NCI-H774 (cell line): ENCODE data around the gene TUBB.
"Not testable (repeated sequence)": the region's sequence is repeated elsewhere in the genome, so short reads cannot be mapped to it uniquely, and the experiment has no call there.

Source experiments
- DNase-seq: peaks from one replicate; lab custom pipeline; 2025; lab: John Stamatoyannopoulos, UW

TUBB gene

DNA sequence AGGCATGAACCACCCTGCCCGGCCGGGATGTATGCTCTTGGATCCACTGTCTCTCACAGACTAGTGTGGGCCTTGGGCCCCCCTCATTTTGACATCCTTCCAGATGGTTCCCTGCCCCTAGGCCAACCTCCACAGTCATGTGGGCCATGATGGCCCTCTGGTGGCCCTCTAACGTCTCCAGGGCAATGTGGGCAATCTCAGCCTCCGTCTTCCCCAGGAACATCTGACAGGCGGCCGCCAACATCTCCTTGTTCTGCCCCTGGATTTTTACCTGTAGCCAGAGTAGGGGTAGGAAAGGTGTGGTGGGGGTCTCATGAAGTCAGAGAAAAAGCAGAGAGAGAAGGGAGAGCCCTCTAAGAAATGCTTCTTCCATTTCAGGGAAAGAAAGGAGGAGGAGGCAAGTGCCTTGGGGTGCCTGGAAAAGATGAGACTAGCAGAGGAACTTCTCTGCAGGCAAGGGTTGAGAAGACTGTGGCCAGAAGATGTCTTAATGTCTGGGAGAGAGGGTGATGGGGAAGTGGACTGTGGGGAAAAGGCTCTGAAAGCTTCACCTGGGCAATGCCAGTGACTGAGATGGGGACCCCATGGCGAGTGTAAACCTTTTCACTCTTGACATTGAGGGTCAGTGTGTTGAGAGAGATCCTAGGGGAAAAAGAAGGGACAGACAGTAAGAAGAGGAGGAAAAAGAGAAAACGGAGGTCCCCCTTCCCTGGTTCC is 21.1 kb downstream of the TUBB start:
- no peak for DNase-seq

DNA sequence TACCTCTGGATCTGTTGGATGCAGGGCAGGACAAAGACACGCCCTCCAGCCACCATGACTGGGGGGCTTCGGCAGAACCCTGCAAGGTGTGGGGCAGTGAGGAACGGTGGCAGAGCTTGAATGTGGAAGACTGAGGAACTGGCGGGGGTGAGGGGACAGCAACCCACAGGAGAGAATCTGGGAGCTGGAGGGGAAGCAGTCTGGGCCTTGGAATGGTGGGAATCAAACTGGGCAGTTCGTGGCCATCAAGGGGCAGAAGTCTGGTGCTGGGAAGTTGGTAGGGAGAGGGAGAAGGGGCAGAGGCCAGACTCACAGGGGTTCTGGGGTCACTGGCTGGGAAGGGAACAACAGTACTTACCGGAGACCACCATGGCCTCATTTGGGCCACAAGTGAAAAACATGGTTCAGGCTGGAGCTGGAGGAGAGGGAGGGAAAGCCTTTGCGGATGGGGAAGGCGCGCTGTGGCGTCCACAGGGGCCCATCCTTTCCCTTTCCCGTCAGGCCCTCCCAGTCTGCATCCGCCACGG is 21.7 kb downstream of the TUBB start:
- no peak for DNase-seq

DNA sequence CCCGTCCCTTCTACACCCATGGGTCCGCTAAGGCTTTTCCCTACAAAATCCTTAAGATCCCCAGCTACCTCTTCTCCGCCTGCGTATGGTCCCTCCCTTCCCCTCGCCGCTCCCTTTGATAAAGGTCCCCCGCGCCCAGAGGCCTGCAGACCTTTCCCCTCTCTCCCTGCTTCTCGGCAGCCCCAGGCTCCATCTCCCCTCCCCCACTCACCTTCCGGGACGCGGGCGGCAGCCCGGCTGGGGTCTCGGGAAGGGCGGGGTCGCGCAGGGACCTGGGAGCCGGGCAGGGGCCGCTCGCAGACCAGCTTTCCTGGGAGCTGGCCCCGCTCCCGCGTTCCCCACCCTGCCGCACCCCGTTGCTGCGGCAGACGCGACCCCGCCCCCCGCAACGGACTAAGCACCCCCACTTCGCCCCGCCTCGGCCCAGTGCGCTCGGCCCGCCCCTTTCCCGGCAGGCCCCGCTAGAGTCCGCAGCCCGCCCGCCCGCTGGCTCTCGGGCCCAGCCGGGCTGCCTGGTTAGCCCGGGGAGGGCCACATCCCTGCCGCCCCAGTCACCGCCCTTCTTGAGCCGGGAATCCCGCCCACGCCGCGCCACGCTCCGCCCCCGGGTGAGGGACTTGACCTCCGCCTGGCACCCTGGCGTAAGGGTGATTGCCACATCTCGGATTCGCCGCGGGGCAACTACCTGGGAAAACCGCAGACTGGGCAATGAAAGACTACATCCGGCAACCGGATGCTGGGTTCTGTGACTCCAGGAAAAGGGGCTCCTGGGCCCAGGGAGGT is 22.4 kb downstream of the TUBB start, which contains the start of gene FLOT1:
Gene FLOT1 (minus strand): TSS at position 372 of the 783 bp plus-strand sequence. CDS start 498 bp downstream, outside the sequence.
- peak; percentile 92 for DNase-seq

DNA sequence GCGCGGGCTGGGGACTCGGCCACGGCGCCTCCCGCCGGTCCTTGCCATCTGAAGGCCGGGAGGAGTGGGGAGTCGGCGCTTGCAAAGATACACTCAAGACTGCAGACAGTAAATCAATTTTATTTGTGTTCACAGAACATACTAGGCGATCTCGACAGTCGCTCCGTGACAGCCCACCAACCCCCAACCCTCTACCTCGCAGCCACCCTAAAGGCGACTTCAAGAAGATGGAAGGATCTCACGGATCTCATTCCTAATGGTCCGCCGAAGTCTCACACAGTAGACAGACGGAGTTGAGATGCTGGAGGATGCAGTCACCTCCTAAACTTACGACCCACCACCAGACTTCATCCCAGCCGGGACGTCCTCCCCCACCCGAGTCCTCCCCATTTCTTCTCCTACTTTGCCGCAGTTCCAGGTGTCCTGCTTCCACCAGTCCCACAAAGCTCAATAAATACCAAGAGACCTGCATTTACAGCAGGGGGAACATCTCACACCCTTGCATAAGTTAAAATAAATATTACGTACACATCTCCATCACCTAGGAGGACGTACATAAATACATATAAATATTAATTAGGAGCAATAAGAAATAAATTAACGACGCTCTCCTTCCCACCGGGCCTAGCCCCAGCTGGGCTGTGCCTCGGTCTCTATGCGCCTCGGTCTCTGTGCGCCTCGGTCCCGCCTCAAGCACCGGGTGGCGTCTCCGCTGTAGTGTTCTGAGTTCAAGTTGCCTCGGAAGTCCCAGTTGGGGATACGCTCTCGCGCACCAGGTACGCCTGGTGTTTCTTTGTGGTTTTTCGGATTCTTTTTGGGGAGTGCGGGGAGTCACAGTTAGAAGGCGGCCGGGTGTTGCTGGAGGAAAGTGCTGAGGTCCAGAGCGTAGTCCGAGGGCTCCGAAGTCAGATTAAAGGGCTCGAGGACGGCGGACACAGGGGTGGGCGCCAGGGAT is 23.2 kb downstream of the TUBB start:
- no peak for DNase-seq

DNA sequence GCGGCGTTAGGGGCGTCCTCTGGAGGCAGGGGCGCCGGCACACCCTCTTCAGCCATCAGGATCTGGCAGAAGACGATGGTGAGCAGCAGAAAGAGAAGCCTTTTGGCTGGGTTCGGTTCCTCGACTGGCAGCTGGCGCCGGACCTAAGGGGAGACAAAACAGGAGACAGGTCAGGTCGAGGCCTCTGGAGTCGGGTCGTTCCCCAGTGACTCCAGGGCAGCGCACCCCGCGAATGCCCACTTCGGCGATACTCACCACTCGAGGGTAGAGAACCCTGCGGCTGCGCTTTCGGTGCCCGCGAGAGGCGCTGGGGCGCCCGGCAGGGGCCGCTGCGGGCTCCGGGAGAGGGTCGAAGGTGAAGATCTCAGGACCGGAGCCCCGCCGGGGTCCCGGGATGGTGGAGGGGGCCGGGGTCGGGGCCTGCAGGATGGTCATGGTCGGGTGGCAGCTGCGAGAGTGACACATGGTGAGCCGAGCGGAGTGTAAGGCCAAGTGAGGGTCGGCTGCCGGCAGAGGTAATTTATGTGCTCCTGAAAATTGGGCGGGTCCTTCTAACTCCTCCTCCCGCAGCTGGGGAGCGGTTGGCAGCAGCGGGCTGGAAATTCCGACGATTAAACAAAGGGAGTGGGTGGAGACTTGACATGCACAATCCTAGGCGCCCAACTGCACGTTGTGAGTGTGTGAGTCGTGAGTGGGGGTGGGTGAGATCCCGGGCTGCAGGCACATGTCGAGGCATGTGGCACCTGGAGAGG is 24.1 kb downstream of the TUBB start, which contains the start of gene IER3:
Gene IER3 (minus strand): TSS at position 494 of the 752 bp plus-strand sequence. CDS start 29 bp downstream, at position 465.
- peak; percentile 77 for DNase-seq

DNA sequence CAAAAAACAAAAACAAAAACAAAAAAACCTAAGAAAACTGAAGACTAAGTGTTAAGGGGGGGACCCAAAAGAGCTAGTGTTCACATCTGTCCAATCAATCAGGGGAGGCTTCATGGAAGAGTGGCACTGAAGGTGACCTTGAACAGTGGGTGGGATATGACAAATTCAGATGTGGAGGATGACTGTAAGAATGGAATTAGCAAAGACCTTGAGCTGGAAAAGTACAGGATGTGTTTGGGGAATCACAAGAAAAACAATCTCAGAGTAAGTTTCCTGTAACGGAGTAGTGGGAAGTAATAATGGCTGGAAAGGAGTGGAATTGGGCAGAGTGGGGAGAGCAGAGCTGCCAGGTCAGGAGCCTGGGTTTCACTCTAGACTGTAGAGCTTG is 27.1 kb downstream of the TUBB start:
- no peak for DNase-seq

DNA sequence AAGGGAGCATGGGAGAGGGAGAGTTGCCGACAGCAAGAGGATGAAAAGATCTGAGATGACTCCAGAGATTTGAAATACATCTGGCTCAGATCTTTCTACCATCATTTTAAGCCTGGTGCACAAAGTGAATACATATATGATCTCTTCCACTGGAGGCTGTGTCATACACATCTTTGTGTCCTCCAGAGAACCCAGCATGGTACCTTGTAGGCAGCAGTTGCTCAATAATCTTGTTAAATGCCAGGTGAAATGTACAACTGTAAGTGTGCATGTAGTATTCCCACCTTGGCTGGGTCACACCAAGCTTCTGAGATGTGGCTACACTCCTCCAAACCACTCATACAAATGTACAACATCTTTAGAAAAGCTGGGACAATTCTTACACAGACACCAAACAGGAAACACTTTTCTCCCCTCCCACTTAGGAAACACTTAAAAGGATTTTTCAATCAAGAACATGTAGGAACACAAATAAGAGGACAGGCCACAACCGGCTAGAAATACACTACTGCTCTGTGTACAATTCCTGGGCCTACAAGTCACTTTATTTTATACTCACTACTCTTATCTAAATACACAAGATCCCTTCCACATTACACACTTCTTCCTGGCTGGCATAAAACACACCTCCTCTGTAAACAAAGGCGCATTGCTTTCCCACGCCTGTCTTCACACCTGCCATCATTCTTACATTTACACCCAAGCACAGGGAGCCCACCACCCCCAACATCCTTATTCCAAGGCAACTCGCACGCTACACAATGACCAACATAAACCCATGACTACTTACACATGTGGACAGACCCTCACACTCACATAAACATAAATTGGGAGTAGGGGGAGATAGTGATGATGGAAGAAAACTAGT is 28.0 kb downstream of the TUBB start:
- no peak for DNase-seq

DNA sequence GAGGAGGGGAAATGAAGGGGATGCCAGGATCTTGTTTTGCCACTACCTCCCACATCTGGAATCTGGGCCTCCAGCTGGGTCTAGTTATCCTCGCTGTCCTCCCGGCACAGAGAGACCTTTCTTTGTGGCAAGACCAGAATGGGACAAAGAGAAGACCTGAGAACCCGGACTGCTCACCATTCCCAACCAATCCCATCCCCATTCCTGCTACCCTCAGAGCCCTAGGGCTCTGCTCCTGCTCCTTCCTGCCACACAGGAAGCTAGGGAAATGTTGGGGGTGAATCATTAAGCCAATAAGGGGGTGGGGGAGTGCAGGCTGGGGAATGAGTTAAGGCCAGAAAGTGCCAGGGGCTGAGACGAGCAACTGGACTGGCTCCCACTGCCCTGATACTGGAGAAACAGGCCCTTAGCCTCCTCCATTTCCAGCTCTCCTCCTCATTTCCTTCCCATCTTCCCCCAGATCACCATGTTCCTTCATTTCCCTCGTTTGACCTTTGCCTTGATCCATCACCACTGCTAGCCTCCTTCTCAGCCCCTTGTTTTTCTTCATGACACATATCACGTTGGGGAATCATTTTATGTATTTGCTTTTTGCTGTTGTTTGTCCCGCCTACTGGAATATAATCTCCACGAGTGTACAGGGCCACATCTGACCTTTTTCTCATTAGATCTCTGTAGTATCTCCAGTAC is 28.8 kb downstream of the TUBB start:
- DNase-seq: no peak

DNA sequence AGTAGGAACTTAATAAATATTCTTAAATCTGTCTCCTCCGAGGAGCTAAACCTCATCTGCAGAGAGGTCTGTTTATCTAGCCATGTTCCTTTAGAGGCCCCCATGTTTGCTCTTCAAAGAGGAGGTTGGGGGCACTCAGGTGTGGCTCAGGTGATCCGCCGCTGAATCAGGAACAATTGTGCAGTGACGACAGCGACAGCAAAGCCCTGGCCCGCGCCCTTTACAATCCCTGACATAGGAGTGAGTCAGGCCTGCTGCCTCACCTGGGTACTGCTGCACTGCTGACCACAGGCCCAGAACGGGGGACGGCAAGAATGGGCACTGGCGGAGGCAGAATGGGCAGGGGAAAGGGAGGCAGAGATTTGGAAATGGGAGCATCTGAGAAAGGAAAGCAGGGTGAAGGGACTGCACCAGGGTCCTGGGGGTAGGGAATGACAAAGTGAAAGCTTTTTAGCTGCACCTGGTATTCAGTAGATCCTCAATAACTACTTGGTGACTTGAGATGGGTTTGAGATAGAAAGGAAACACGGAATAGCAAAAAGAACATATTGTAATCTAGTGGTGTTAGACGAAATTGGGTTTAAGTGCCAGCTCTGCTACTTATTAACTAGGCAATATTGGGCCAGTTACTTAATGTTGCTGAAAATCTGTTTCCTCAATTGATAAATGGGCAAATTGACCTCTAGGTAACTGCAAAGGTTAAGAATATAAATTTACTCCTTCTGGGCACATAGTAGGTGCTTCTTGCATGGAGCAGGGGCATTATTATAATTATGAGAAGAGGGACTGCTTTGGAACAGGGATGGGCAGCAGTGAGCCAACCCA is 29.6 kb downstream of the TUBB start:
- DNase-seq: no peak

DNA sequence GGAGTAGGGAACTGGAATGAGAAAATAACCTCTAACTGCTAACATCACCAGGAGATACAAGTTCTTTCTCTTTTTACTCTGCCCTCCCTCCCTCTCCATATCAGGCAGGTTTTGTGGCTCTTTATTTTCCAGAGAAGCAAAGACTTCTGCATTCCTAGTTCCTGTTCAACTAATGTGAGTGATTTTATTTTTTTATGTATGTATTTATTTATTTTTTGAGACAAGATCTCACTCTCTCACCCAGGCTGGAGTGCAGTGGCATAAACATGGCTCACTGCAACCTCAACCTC is 30.2 kb downstream of the TUBB start:
- DNase-seq: no peak

DNA sequence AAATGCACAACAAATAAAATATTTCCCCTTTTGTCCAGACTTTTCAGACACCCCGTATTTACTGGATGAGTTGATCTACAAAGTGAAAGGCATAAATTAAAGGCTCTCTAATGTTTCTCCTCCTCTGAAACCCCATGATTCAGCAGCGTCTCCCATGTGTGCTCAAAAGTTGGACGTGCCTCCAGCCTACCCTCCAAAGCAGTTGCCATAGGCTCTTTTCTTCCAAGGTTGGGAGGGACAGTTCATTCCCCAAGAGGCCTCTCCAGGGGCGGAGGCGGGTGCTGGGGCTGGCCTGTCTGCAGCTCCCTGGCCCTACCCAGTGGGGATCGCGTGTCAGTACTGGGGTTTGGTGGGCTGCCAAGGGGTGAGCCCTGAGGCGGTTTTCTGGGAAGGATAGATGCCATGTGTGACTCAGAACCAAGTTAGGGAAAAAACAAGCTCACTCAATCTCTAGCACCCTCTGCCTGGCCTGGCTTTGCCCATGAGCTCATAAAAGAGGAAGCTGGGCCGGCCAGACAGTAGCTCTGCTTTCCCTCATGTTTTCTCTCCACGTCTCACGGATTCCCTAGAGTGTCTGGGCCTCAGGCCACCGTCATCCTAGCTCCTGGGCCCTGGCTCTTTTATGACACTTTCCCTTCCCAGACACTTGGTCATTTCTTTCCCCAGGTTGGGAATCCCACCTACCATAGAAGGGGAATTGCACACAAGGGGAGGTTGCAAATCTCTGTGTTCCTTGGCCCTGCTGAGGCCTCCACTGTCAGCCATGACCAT is 32.2 kb downstream of the TUBB start:
- DNase-seq: no peak

DNA sequence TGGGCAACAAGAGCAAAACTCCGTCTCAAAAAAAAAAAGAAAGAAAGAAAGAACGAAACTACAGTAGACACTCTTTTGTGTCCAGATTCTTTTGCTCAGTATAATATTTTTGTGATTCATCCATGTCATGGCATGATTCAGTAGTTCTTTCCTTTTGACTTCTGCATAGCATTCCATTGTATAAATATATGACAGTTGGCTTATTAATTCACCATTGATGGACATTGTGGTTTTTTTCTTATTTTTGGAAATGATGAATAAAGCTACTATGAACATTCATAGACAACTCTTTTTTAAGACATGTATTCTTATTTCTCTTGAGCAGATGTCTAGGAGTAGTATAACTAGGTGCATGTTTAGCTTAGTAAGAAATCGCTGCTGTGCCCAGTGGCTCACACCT is 34.5 kb downstream of the TUBB start:
- no peak for DNase-seq

DNA sequence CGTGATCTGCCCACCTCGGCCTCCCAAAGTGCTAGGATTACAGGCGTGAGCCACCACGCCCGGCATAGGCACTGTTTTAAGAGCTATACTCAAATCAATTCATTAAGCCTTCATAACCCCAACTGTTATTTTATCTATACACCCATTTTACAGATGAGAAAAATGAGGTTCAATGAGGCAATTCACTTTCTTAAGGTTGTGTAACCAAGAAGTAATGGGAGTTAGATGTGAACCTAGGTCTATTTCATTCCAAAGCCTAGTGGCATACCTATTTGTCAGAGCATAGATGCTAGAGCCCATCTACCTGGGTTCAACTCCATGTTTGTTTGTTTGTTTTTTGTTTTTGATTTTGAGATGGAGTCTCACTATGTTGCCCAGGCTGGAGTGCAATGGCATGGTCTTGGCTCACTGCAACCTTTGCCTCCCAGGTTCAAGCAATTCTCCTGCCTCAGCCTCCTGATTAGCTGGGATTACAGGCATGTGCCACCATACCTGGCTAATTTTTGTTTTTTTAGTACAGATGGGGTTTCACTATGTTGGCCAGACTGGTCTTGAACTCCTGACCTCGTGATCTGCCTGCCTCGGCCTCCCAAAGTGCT is 36.4 kb downstream of the TUBB start:
- not testable (repeated sequence) for DNase-seq

DNA sequence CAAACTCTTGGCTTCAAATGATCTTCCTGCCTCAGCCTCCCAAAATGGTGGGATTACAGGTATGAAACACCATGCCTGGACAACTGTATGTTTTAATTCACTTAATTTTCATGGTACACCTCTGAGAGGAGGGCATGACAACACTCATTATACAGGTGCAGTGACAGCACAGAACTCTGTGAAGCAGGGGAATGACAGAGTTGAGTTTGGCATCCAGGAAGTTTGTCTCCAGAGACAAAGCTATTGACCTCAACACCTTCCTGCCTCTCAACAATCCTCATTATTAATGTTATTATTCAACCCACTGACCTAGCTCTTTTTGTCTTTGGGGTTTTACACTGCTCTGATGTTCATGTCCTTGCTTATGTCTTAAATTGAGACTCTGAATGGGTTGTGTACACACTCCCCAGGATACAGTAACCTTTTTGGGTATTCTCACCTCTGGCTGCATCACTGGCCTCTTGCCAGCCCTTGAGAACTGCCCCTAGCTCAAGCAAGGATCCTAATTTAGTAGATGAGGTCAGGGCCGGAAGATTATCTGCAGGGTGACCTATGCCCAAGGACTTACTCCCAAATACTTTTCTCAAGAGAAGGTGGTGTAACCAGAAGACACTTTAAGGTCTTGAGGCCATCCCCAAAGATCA is 37.2 kb downstream of the TUBB start:
- no peak for DNase-seq

DNA sequence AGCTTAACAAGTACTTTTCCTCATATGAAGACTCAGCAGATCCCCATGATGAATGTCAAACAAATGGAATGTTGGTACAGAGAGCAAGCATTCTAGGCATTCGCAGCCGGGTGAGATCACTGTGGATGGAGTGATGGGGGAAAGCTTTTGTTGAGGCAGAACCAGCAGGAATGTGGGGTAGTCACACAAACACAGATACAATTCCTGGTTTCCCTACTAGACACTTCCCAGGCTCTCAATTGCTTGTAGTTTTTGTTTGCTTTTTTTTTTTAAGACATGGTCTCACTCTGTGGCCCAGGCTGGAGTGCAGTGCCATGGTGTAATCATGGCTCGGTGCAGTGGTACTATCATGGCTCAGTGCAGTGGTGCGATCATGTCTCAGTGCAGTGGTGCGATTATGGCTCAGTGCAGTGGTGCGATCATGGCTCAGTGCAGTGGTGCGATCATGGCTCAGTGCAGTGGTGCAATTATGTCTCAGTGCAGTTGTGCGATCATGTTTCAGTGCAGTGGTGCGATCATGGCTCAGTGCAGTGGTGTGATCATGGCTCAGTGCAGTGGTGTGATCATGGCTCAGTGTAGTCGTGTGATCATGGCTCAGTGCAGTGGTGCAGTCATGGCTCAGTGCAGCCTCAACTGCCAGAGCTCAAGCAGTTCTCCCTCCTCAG is 39.6 kb downstream of the TUBB start:
- no peak for DNase-seq

DNA sequence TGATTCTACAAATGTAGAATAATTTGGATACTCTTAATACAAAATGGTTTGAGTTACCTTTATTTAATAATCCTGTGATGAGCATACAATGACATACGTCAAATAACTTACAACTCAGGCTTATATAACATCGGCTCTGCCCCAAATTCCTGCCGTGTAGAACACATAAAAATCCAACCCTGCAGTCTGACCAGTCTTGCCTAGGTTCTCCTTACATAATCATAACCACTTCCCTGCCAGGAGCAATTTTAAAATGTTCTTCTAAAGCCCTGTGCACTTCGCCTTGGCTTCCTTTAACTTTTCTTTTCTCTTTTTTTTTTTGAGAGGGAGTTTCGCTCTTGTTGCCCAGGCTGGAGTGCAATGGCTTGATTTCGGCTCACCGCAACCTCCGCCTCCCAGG is 40.4 kb downstream of the TUBB start:
- no peak for DNase-seq
